HG03159 (cell line): ENCODE data around the gene MRPL53.
A peak's percentile ranks its signal among the peaks of the same experiment; 100 is the strongest.
"Not testable (repeated sequence)": the region's sequence is repeated elsewhere in the genome, so short reads cannot be mapped to it uniquely, and the experiment has no call there.

Experiments used
- ATAC-seq: cut with Tn5 transposase; IDR thresholded peaks from one replicate; pipeline ENCODE4 v1.9.1; 2021; ENCODE audit warnings: mild to moderate bottlenecking, moderate library complexity; ENCODE audit not compliant: unreplicated experiment

Gene MRPL53

DNA sequence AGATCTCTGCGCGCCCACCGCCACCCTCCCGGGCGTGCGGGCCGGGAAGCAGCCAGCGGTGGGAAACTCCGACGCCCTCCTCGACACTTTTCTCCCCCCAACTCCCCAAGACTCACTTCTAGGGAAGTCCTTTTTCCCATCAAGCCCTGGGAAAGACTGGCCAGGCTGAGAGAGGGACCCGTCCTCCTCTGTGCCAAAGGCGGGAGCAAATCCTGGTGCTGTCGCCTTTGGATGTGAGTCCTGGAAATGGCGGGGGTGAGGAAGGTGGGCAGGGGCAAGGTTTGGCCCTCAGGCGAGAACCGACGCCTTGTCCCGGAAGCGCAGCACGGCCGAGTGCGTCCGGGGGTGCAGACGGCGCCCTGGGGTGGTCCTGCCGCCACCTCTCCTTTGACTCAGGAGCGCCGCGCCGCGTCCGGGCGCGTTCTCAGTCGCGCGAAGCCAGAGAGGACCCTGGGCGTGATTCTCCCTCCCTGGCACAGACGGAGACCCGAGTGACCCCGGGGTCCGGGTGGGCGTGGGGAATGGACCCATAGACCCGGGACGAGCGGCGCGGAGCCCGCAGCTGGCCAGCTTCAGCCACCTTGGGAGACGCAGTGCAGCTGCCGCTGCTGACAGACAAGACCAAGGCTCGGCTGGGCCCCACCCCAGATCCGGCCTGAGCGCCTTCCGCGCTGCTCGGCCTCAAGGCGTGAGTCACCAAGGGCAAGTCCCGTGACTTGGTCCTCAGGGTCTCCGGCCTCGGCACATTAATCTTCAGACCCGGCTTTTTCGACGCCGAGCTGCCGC, 30.4 kb upstream of the MRPL53 start:
- ATAC-seq = peak; percentile 34

DNA sequence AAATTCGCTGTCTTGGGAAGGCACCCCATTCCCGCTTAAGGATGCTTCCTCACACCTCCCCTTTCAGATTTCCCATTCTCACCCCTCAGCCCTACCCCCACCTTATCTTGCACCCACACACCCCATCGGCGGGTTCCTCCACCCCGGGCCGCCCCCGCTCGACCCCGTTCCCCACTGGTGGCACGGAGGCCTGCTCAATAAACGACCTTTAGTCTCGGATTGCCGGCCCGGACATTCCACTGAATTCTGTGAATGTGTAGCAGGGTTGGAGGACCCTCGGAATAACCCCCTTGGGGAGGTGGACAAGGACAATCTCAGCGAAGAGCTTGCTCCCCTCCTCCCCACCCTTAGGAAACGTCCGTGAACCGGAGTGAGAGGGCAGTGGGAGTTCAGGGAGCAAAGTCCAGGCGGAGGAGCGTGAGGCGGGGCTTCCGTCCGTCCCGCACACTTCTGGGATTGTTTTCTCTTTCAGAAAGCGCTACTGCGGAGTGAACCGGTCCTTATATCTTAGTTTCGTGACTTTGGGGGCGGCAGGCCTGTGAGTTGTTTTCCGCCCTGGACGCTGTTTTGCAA, 29.8 kb upstream of the MRPL53 start:
- no peak for ATAC-seq

DNA sequence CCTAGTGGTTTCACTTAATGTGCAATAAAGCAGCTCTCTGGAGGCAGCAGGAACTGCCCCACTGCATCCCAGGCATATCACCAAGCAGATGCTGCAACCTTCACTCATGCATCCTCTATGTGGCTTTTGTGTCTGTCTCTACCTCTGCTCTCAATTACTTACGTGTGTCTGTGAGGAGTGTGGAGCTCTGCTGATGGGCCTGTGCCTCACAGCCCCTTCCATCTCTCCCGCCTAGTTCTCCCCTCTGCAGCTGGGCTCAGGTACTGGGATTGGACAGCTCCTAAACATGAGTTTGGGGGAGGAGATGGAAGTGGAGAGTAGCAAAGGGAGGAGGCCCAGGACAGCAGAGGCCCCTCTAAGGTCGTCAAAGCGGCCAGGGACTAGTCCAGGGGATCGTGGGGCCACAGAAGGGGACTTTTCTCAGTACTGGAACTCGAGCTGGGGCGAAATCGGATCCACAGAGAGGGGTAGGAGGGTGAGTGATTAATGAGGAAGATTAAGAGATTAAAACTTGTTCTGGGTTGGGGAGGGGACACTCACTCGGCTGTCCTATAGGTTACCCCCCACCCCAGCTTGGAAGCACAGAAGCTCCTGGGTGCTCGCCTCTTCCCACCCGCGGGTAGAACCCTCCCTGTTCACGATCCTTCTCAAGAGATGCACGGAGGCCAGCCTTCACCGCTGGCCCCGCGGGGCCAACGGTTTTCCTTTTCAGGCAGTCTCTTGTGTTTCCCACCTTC, 29.0 kb upstream of the MRPL53 start:
- ATAC-seq = no peak

- ATAC-seq = no peak
These were observed 28.1 kb upstream of the MRPL53 start for GRCh38 chr2:74500578-74500946.

DNA sequence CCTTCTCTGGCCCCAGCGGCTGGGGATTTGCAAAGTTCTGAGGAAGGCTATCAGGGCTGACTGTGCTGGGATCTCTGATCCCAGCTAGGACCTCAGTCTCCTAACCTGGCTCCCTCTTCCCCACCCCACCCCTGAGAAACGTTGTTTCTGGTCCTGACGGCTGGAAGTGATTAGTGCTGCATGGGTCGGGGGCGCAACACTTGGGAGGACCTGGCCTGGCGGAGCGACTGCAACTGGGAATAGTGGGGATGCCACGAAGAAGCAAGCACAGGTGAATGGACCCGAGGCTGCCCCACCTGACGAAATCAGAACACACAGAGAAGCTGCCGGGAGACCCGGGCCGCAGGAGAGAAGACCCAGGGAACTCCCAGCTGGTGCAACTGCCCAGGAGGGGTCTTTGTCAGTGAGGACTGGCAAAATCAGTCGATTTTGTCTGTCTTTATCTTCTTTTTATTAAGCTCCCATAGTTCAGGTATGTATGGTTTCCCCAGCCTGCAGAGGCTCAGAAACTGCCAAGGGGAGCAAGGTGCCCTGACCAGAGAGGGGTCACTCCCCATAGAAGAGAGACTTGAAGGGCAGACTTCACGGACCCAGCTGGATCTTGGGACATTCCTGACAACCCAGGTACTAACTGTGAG, 27.6 kb upstream of the MRPL53 start:
- ATAC-seq = no peak

GRCh38 chr2:74499267-74499939, 26.9 kb upstream of the MRPL53 start, which contains the start of gene LBX2:
Gene LBX2 (minus strand): TSS chr2:74499603. CDS start chr2:74499537, 66 bp downstream.
- ATAC-seq = no peak

GRCh38 chr2:74498500-74499266, 26.2 kb upstream of the MRPL53 start:
- ATAC-seq = no peak

- ATAC-seq = no peak
These were observed 25.5 kb upstream of the MRPL53 start for GRCh38 chr2:74497777-74498499.

DNA sequence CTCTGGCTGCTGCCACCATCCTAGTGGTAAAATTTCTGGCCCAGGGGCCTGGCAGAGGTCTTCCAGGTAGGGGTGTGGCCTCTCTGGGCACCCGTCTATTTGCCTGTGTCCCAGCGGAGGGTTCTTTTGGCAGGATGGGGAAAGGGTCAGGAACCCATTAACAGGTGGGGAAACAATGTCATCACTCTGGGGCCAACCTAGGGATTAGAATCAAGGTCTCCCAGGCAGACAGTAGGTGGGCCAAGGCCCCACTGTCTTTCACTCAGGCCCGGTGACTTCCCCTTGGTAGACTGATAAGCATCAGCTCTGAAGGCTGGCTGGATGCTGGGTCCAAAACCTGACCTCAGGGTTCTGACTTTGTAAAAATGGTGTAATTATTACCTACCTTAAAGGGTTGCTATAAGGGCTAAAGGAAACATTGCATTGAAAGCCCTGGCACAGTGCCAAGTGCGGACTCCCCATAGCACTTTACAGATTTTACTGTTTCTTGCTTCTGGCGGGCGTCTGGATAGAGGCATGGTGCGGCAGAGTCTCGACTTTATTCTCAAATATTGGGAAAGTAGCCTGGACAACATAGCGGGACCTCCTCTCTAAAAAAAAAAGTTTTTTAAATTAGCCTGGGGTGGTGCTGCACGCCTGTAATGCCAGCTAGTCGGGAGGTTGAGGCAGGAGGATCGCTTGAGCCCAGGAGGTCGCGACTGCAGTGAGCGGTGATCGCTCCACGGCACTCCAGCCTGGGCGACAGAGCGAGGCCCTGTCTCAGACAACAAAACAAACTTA, 24.7 kb upstream of the MRPL53 start:
- no peak for ATAC-seq

- no peak for ATAC-seq
These were observed 23.0 kb upstream of the MRPL53 start for GRCh38 chr2:74495440-74495839.

DNA sequence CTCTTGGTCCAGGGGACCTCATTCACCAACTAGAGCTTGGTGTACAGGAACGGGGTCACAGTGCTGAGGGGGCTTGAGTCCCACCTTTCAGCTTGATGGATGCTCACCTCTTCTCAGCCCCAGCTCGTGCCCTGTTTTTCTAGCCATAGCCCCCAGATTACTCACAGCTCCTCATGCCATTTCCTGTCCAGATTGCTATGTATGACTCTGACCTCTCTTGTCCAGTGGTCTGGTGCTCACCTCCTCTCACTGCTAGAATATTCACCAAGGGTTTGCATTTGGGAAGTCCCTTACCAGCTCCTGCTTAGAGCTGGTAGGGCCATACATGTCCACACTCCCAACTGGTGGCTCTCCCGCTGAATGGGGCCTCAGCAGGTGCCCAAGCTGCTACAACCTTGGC, 21.1 kb upstream of the MRPL53 start:
- no peak for ATAC-seq

- no peak for ATAC-seq
These were observed 19.4 kb upstream of the MRPL53 start for GRCh38 chr2:74491648-74492544.

DNA sequence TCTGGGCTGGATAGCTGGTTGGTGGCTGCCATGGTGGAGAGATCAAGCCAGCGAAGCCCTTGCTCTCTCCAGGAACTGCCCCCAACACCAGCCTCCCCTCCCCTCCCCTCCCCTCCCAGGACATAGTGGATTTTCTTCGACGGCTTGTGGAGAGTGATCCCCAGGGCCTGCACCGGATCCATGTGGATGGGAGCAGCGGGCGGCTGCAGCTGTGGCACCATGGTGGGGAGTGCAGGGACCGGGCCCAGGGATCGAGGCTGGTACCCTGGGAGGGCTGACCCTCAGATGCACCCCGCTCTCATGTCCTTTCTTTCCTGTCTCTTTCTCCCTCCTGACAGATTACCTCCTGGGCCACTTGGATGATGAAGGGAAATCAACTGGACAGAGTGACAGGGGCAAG, 17.4 kb upstream of the MRPL53 start:
- ATAC-seq = no peak

DNA sequence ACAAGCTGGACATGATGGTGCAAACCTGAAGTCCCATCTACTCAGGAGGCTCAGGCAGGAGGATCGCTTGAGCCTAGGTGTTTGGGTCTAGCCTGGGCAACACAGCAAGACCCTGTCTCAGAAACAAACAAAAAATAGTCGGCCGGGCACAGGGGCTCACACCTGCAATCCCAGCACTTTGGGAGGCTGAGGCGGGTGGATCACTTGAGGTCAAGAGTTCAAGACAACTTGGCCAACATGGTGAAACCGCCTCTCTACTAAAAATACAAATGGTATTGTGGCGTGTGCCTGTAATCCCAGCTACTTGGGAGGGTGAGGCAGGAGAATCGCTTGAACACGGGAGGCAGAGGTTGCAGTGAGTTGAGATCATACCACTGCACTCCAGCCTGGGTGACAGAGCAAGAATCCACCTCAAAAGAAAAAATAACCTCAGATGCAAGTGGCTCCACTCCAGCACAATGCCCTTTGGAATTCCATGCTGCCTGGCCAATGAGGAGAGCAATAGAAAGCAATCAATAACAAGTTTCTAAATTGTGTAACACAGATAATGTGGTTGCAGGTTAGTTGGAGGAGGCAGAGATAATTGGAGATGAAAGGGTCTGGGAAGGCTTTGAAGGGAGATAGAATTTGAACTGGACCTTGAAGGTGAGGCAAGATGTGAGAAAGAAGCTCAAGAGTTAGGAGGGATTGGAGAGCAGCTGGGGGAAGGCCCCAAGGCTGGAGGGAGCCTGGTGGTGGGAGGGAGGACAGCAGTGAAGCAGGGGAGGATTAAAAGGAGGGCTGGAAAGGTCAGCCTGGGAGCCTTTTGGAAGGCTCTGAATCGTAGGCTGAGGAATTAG, 16.4 kb upstream of the MRPL53 start:
- no peak for ATAC-seq

- ATAC-seq = no peak
These were observed 13.7 kb upstream of the MRPL53 start for GRCh38 chr2:74486141-74486540.

DNA sequence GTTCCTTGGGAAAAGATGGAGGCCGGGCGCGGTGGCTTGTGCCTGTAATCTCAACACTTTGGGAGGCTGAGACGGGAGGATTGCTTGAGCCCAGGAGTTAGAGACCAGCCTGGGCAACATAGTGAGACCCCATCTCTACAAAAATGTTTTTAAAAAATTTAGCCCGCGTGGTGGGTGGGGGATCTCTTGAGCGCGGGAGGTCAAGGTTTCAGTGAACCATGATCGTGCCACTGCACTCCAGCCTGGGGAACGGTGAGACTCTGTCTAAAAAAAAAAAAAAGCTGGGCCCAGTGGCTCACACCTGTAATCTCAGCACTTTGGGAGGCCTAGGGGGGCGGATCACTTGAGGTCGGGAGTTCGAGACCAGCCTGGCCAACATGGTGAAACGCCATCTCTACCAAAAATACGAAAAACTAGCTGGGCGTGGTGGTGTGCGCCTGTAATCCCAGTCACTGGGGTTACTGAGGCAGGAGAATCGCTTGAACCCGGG, 11.2 kb upstream of the MRPL53 start:
- ATAC-seq = not testable (repeated sequence)
